ENCODE data around the gene RHBG. TPM values are rescaled to one million over a fixed set of nuclear protein-coding genes. Genes with fewer than 3 reads are reported as not detected.

The RHBG gene
- polyA plus RNA-seq, 1 donor from 2014 or later, result not detected

GRCh38 chr1:156338180-156338976 lies 30.6 kb upstream of the RHBG start, which contains the start of the genes CCT3 and TSACC:
Gene CCT3, minus strand, starts transcription at chr1:156338292. Its CDS starts 108 bp downstream, at chr1:156338184.
Gene TSACC, plus strand, starts transcription at chr1:156338526. Its CDS starts 1,232 bp downstream, at chr1:156339758.
- H3K27ac ChIP-seq (ENCODE audit: low read length), result peak within 1 kb of the TSS; percentile 75
- peak within 1 kb of the TSS; percentile 59 for H2AFZ ChIP-seq (ENCODE audit: low read depth, low read length)
- peaks cover 12% of the 10 kb centered on the region for H3K36me3 ChIP-seq (ENCODE audit: insufficient read depth, low read length)

DNA sequence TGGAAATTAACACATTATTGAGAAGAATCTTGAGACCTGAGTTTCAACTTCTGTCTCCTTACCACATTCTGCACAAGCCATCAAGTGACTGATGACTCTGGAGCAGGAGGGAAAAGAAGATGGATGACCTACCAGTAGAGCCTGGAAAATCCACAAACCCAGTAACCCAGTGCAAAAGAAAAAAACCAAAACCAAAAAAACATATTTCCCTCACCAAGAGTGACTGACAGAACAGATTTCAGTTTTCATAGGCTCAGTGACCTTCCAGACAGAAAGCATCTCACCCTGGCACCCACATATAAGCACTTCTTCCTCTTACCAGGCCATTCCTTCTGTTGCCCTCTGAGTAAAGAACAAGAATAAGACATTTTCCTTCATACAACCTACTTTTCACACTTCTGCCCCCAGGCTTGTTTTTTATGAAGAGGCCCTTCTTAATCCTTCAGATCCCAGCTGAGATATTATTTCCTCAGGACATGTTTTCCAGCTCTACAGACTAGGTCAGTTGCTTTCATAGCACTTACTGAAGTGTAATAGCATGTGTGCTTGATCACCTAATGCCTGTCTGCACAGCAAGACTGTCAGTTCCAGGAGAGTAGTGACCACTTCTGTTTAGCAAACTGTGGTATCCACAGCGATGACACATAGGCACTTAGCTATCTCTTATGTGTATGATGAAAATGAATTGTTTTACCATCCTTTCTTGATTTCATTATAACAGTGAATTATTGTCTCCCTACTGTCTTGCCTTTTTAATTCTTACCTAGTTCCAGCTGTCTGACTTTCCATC lies 26.6 kb upstream of the RHBG start:
- H3K4me2 ChIP-seq (ENCODE audit: low read length), result no peak overlapping the region
- no peak overlapping the region for H3K4me3 ChIP-seq (ENCODE audit: low read length)
- H3K36me3 ChIP-seq (ENCODE audit: insufficient read depth, low read length), result no peaks in the 10 kb centered on the region
- H3K79me2 ChIP-seq (replicated peaks; ENCODE audit: insufficient read depth, low read length), result peaks cover 6% of the 10 kb centered on the region
- no peaks in the 10 kb centered on the region for H3K9me2 ChIP-seq (ENCODE audit: insufficient read depth, low read length)
- H3K9me3 ChIP-seq (ENCODE audit: low read length), result no peaks in the 10 kb centered on the region
- no peak overlapping the region for H3K27ac ChIP-seq (ENCODE audit: low read length)
- no peak overlapping the region for H2AFZ ChIP-seq (ENCODE audit: low read depth, low read length)
- H3F3A ChIP-seq (ENCODE audit: insufficient read depth, low read length, poor library complexity, severe bottlenecking), result no peaks in the 10 kb centered on the region
- no peaks in the 10 kb centered on the region for H4K20me1 ChIP-seq (ENCODE audit: insufficient read depth)
- no peaks in the 10 kb centered on the region for H3K27me3 ChIP-seq (ENCODE audit: insufficient read depth, low read depth, low read length)
- TF ChIP-seq POLR2AphosphoS5 (IDR thresholded peaks at IDR 0.05), result peak; percentile 49
- no peak for TF ChIP-seq EP300 (conservative IDR thresholded peaks at IDR 0.05; ENCODE audit: poor library complexity, severe bottlenecking)
- H3K9ac ChIP-seq (ENCODE audit: low read length), result no peak overlapping the region

More at GRCh38 chr1:156338180-156338976, 30.6 kb upstream of the RHBG start, which contains the start of the genes CCT3 and TSACC:
- no peaks in the 10 kb centered on the region for H3F3A ChIP-seq (ENCODE audit: insufficient read depth, low read length, poor library complexity, severe bottlenecking)
- peak within 1 kb of the TSS; percentile 82 for H3K4me3 ChIP-seq (ENCODE audit: low read length)
- H4K20me1 ChIP-seq (ENCODE audit: insufficient read depth), result no peaks in the 10 kb centered on the region
- peak within 1 kb of the TSS; percentile 79 for H3K9ac ChIP-seq (ENCODE audit: low read length)
- H3K27me3 ChIP-seq (ENCODE audit: insufficient read depth, low read depth, low read length), result no peaks in the 10 kb centered on the region
- H3K4me2 ChIP-seq (ENCODE audit: low read length), result peak within 1 kb of the TSS; percentile 53
- no peaks in the 10 kb centered on the region for H3K9me3 ChIP-seq (ENCODE audit: low read length)
- no peak for TF ChIP-seq RAD21 (conservative IDR thresholded peaks at IDR 0.05)
- peak; percentile 61 for TF ChIP-seq REST (IDR thresholded peaks at IDR 0.05; ENCODE audit: borderline replicate concordance)
- TF ChIP-seq SMC3 (conservative IDR thresholded peaks at IDR 0.05; ENCODE audit: poor library complexity), result peak; percentile 35
- no peak for TF ChIP-seq EZH2 (IDR thresholded peaks at IDR 0.05; ENCODE audit: borderline replicate concordance, insufficient read depth, low read length, poor library complexity, severe bottlenecking)
- TF ChIP-seq POLR2AphosphoS5 (IDR thresholded peaks at IDR 0.05), result peak; percentile 79
- TF ChIP-seq TAF1 (IDR thresholded peaks at IDR 0.05; ENCODE audit: low read depth), result peak; percentile 22
- TF ChIP-seq MXI1 (conservative IDR thresholded peaks at IDR 0.05; ENCODE audit: poor library complexity, severe bottlenecking), result peak; percentile 99
- peaks cover 29% of the 10 kb centered on the region for H3K79me2 ChIP-seq (replicated peaks; ENCODE audit: insufficient read depth, low read length)
- no peaks in the 10 kb centered on the region for H3K9me2 ChIP-seq (ENCODE audit: insufficient read depth, low read length)

Data from neural cell (in vitro differentiated cells).